ENCODE measurements around the gene EVA1A.
"Not testable (repeated sequence)": the region's sequence is repeated elsewhere in the genome, so short reads cannot be mapped to it uniquely, and the experiment has no call there.

Gene EVA1A

GRCh38 chr2:75480971-75481836 is 79.5 kb downstream of the EVA1A start:
- no peak for DNase-seq

GRCh38 chr2:75477696-75478095 is 83.0 kb downstream of the EVA1A start:
- DNase-seq = not testable (repeated sequence)

- no peak for DNase-seq
Observed at GRCh38 chr2:75476761-75477160, 84.0 kb downstream of the EVA1A start.

GRCh38 chr2:75475976-75476375 is 84.8 kb downstream of the EVA1A start:
- no peak for DNase-seq

GRCh38 chr2:75475049-75475448 is 85.7 kb downstream of the EVA1A start:
- no peak for DNase-seq

- DNase-seq = no peak
Observed at GRCh38 chr2:75474115-75474514, 86.6 kb downstream of the EVA1A start.

GRCh38 chr2:75466708-75467311 is 93.9 kb downstream of the EVA1A start:
- DNase-seq = no peak

- DNase-seq = no peak
Observed at GRCh38 chr2:75465317-75465984, 95.3 kb downstream of the EVA1A start.

- no peak for DNase-seq
Observed at GRCh38 chr2:75464348-75464946, 96.3 kb downstream of the EVA1A start.

- no peak for DNase-seq
Observed at GRCh38 chr2:75462721-75463120, 98.0 kb downstream of the EVA1A start.

- DNase-seq = no peak
Observed at GRCh38 chr2:75462206-75462605, 98.5 kb downstream of the EVA1A start.

GRCh38 chr2:75460630-75461029 is 100.1 kb downstream of the EVA1A start:
- DNase-seq = no peak

GRCh38 chr2:75459565-75460310 is 101.0 kb downstream of the EVA1A start:
- DNase-seq = no peak

- no peak for DNase-seq
Observed at GRCh38 chr2:75458201-75458600, 102.5 kb downstream of the EVA1A start.

GRCh38 chr2:75456825-75457224 is 103.9 kb downstream of the EVA1A start:
- DNase-seq = no peak

- no peak for DNase-seq
Observed at GRCh38 chr2:75456111-75456510, 104.6 kb downstream of the EVA1A start.

- DNase-seq = no peak
Observed at GRCh38 chr2:75454241-75454620, 106.5 kb downstream of the EVA1A start.

GRCh38 chr2:75453384-75454240 is 107.1 kb downstream of the EVA1A start:
- DNase-seq = no peak

- no peak for DNase-seq
Observed at GRCh38 chr2:75450068-75450467, 110.7 kb downstream of the EVA1A start.

- DNase-seq = no peak
Observed at GRCh38 chr2:75447176-75447575, 113.6 kb downstream of the EVA1A start.
